GM12891 (cell line): ENCODE measurements around the gene B4GALNT1.
A peak's percentile ranks its signal among the peaks of the same experiment; 100 is the strongest.
"Not testable (repeated sequence)": the region's sequence is repeated elsewhere in the genome, so short reads cannot be mapped to it uniquely, and the experiment has no call there.

Source experiments
- DNase-seq: peaks from one replicate; pipeline ENCODE4 v3.0.0; 2011; ENCODE audit warnings: low spot score; ENCODE audit not compliant: insufficient read length
- FAIRE-seq: peaks from 2 replicates; lab custom pipeline; 2011; peaks lifted over from hg19 to GRCh38; lab: Jason Lieb, UNC
- PAX5 ChIP-seq: IDR thresholded peaks from 2 replicates; pipeline ENCODE4 v1.6.1; 2011; ENCODE audit warnings: low read length, moderate library complexity, mild to moderate bottlenecking; ENCODE audit not compliant: insufficient read depth, severe bottlenecking
- POLR2A ChIP-seq: IDR thresholded peaks from 2 replicates; pipeline ENCODE4 v1.6.1; 2011; ENCODE audit warnings: low read depth, low read length, control low read depth
- POLR2AphosphoS5 ChIP-seq: IDR thresholded peaks from 2 replicates; pipeline ENCODE4 v1.6.1; 2011; ENCODE audit warnings: low read depth, low read length, control low read depth
- POU2F2 ChIP-seq: IDR thresholded peaks from 2 replicates; pipeline ENCODE4 v1.6.1; 2011; ENCODE audit warnings: low read depth, mild to moderate bottlenecking, control low read depth, low read length, moderate library complexity
- SPI1 ChIP-seq: IDR thresholded peaks from 2 replicates; pipeline ENCODE4 v1.6.1; 2011; ENCODE audit warnings: low read depth, low read length, control low read depth
- TAF1 ChIP-seq: IDR thresholded peaks from 2 replicates; pipeline ENCODE4 v1.6.1; 2011; ENCODE audit warnings: low read depth, low read length, control low read depth

B4GALNT1 gene

GRCh38 chr12:57591782-57592325, 41.1 kb downstream of the B4GALNT1 start:
- FAIRE-seq (no peak), DNase-seq (no peak)
- TF ChIP-seq PAX5, result no peak
- no peak for TF ChIP-seq POLR2A
- TF ChIP-seq POU2F2, result no peak
- TF ChIP-seq TAF1, result no peak
- TF ChIP-seq POLR2AphosphoS5, result no peak
- no peak for TF ChIP-seq SPI1

- FAIRE-seq (peak; percentile 91), DNase-seq (peak; percentile 96)
- peak; percentile 76; the same call in 1 of the 2 replicates for TF ChIP-seq TAF1
- no peak for TF ChIP-seq PAX5
- peak; percentile 86 for TF ChIP-seq POLR2AphosphoS5
- no peak for TF ChIP-seq POU2F2
- TF ChIP-seq POLR2A, result peak; percentile 77
Observed at GRCh38 chr12:57590864-57591781, 41.9 kb downstream of the B4GALNT1 start, which contains the start of gene PIP4K2C. Gene PIP4K2C, plus strand, starts transcription at chr12:57591192. Its CDS starts 98 bp downstream, at chr12:57591290.

DNA sequence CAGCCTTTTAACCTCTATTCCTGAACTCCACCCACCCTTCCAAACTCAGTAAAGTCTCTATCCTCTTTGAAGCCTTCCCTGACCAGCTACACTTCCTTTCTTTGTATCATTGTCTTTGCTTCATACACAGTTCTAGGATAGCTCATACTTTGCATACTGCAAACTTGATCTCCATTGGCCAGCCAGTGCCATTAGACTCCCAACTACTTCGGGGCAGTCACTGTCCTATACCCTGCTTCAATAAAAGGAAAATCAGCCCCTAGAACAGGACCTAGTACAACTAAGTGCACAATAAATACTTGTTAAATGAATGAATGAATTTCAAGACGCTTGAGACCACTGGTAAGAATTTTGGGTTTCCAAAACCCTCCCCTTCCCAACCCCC, 42.5 kb downstream of the B4GALNT1 start:
- no peak for FAIRE-seq
- DNase-seq, result no peak

GRCh38 chr12:57588951-57589610, 43.9 kb downstream of the B4GALNT1 start:
- FAIRE-seq, DNase-seq: not testable (repeated sequence)

More for the DNA sequence above, 42.5 kb downstream of the B4GALNT1 start:
- TF ChIP-seq PAX5, result no peak
- TF ChIP-seq POLR2A, result no peak
- no peak for TF ChIP-seq TAF1
- TF ChIP-seq POLR2AphosphoS5, result no peak
- TF ChIP-seq SPI1, result no peak
- no peak for TF ChIP-seq POU2F2

GRCh38 chr12:57586832-57587429, 46.1 kb downstream of the B4GALNT1 start:
- DNase-seq (no peak), FAIRE-seq (no peak)
- no peak for TF ChIP-seq POU2F2
- TF ChIP-seq POLR2AphosphoS5, result no peak
- TF ChIP-seq POLR2A, result no peak
- no peak for TF ChIP-seq TAF1
- no peak for TF ChIP-seq PAX5
- no peak for TF ChIP-seq SPI1

GRCh38 chr12:57586128-57586527, 46.9 kb downstream of the B4GALNT1 start:
- FAIRE-seq (no peak), DNase-seq (no peak)
- TF ChIP-seq POU2F2, result no peak
- TF ChIP-seq POLR2A, result no peak
- no peak for TF ChIP-seq TAF1
- no peak for TF ChIP-seq POLR2AphosphoS5
- TF ChIP-seq PAX5, result no peak
- TF ChIP-seq SPI1, result no peak

DNA sequence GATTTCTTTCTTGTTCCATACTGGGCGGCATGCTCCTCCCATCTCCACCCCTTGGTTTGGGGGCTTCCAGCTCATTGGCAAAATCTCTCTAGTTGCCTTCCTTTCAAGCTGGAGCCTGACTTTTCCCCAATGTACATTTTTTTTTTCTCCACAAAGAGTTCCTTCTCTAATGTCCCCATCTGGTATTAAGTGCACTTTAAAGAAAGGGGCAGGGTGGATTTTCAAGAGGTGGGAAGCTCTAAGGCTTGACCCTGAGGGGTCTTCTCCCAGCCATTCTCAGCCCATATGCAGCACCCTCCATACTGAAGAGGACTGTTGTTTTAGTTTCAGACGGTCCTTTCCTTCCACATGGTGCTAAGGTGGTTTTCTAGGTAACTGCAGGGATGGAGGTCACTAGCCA, 47.8 kb downstream of the B4GALNT1 start:
- no peak for TF ChIP-seq PAX5
- no peak for TF ChIP-seq POLR2AphosphoS5
- no peak for TF ChIP-seq POU2F2
- TF ChIP-seq SPI1, result no peak
- TF ChIP-seq POLR2A, result no peak
- TF ChIP-seq TAF1, result no peak
- DNase-seq, result no peak
- FAIRE-seq, result no peak

DNA sequence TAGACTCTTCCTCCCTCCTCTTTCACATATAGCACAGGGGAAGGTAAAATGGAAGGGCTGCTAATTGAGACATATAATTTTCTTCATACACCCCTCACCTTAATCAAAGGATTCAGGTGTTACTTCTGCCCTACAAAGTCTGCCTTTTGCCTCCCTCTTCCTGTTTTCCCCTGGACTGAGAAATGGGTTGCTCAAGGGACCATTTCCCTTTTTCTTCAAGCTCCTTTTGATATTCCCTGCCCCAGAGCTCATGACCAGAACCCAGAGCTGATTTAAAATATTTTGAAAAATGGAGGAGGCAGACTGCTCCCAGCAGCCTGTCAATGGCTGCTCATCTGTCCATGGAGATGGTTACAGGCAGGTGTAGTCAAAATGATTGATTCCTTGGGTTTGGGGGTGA, 48.3 kb downstream of the B4GALNT1 start:
- DNase-seq (no peak), FAIRE-seq (no peak)
- no peak for TF ChIP-seq TAF1
- TF ChIP-seq SPI1, result 0 out of 2 replicates have a peak, but pooled peaks have one; percentile 19
- no peak for TF ChIP-seq POU2F2
- TF ChIP-seq PAX5, result no peak
- TF ChIP-seq POLR2A, result no peak

- no peak for DNase-seq
- FAIRE-seq, result no peak
- TF ChIP-seq POLR2AphosphoS5, result no peak
- TF ChIP-seq PAX5, result no peak
- TF ChIP-seq SPI1, result no peak
- no peak for TF ChIP-seq TAF1
- TF ChIP-seq POU2F2, result no peak
- TF ChIP-seq POLR2A, result no peak
Observed at GRCh38 chr12:57584050-57584449, 49.0 kb downstream of the B4GALNT1 start.
